HG02973 (cell line): ENCODE measurements around the gene JADE2.

Experiments used
- ATAC-seq: cut with Tn5 transposase; IDR thresholded peaks from one replicate; pipeline ENCODE4 v1.9.1; 2021; ENCODE audit warnings: moderate library complexity; ENCODE audit not compliant: unreplicated experiment

The JADE2 gene

GRCh38 chr5:134568337-134568700, 42.8 kb downstream of the JADE2 start:
- no peak for ATAC-seq

GRCh38 chr5:134568761-134569695, 43.6 kb downstream of the JADE2 start:
- ATAC-seq, result no peak

GRCh38 chr5:134569758-134570364, 44.4 kb downstream of the JADE2 start:
- ATAC-seq, result no peak

GRCh38 chr5:134570365-134570758, 44.9 kb downstream of the JADE2 start:
- ATAC-seq, result no peak

GRCh38 chr5:134570886-134571285, 45.4 kb downstream of the JADE2 start:
- no peak for ATAC-seq

- ATAC-seq, result no peak
These were observed 46.4 kb downstream of the JADE2 start for GRCh38 chr5:134571693-134572405.

- no peak for ATAC-seq
These were observed 47.3 kb downstream of the JADE2 start for GRCh38 chr5:134572811-134573210.

GRCh38 chr5:134574521-134574920, 49.1 kb downstream of the JADE2 start:
- ATAC-seq, result no peak

- ATAC-seq, result no peak
These were observed 49.8 kb downstream of the JADE2 start for GRCh38 chr5:134575316-134575715.

GRCh38 chr5:134576386-134577021, 51.0 kb downstream of the JADE2 start:
- no peak for ATAC-seq

GRCh38 chr5:134577022-134577795, 51.7 kb downstream of the JADE2 start:
- no peak for ATAC-seq

GRCh38 chr5:134577796-134578577, 52.5 kb downstream of the JADE2 start:
- ATAC-seq, result no peak

- no peak for ATAC-seq
These were observed 53.3 kb downstream of the JADE2 start for GRCh38 chr5:134578578-134579283.

GRCh38 chr5:134579284-134579771, 53.9 kb downstream of the JADE2 start:
- ATAC-seq, result no peak

GRCh38 chr5:134580001-134580460, 54.6 kb downstream of the JADE2 start:
- no peak for ATAC-seq

GRCh38 chr5:134581241-134581981, 55.9 kb downstream of the JADE2 start:
- no peak for ATAC-seq

- ATAC-seq, result no peak
These were observed 56.8 kb downstream of the JADE2 start for GRCh38 chr5:134582281-134582680.

GRCh38 chr5:134582941-134583340, 57.5 kb downstream of the JADE2 start:
- no peak for ATAC-seq
